ENCODE data around the gene OCA2. TPM values are rescaled to one million over a fixed set of nuclear protein-coding genes. Genes with fewer than 3 reads are reported as not detected.

OCA2 gene
- total RNA-seq, 1 donor from 2014 or later = 0.79 TPM

- no peaks in the 10 kb centered on the region for H3K36me3 Mint-ChIP-seq (ENCODE audit: insufficient read depth)
- no peak overlapping the region for H3K4me3 Mint-ChIP-seq (ENCODE audit: low read depth)
- peaks cover 11% of the 10 kb centered on the region for H3K4me1 Mint-ChIP-seq (ENCODE audit: low read depth)
- TF ChIP-seq CTCF (IDR thresholded peaks at IDR 0.05; ENCODE audit: unreplicated experiment) = no peak
- DNase-seq (ENCODE audit: low spot score, unreplicated experiment) = no peak
- H3K27me3 Mint-ChIP-seq = peaks cover 24% of the 10 kb centered on the region
- H3K27ac Mint-ChIP-seq = no peak overlapping the region
- H3K9me3 Mint-ChIP-seq (ENCODE audit: low read depth) = no peaks in the 10 kb centered on the region
These were observed 265.1 kb downstream of the OCA2 start for GRCh38 chr15:27833974-27834373.

- Mint-ChIP-seq H3K27ac (no peak overlapping the region), H3K4me3 (ENCODE audit: low read depth) (no peak overlapping the region), H3K36me3 (ENCODE audit: insufficient read depth) (no peaks in the 10 kb centered on the region), H3K27me3 (peaks cover 20% of the 10 kb centered on the region), H3K9me3 (ENCODE audit: low read depth) (no peaks in the 10 kb centered on the region), H3K4me1 (ENCODE audit: low read depth) (peaks cover 7% of the 10 kb centered on the region)
- no peak for DNase-seq (ENCODE audit: low spot score, unreplicated experiment)
- TF ChIP-seq CTCF (IDR thresholded peaks at IDR 0.05; ENCODE audit: unreplicated experiment) = no peak
These were observed 265.9 kb downstream of the OCA2 start for GRCh38 chr15:27833178-27833577.

- TF ChIP-seq CTCF (IDR thresholded peaks at IDR 0.05; ENCODE audit: unreplicated experiment) = no peak
- peaks cover 11% of the 10 kb centered on the region for H3K27me3 Mint-ChIP-seq
- DNase-seq (ENCODE audit: low spot score, unreplicated experiment) = no peak
- H3K9me3 Mint-ChIP-seq (ENCODE audit: low read depth) = no peaks in the 10 kb centered on the region
- no peaks in the 10 kb centered on the region for H3K36me3 Mint-ChIP-seq (ENCODE audit: insufficient read depth)
- no peak overlapping the region for H3K27ac Mint-ChIP-seq
- peaks cover 7% of the 10 kb centered on the region for H3K4me1 Mint-ChIP-seq (ENCODE audit: low read depth)
- no peak overlapping the region for H3K4me3 Mint-ChIP-seq (ENCODE audit: low read depth)
These were observed 266.9 kb downstream of the OCA2 start for GRCh38 chr15:27832237-27832596.

- H3K27ac Mint-ChIP-seq = no peak overlapping the region
- no peaks in the 10 kb centered on the region for H3K9me3 Mint-ChIP-seq (ENCODE audit: low read depth)
These were observed 267.5 kb downstream of the OCA2 start for GRCh38 chr15:27831384-27832236.

GRCh38 chr15:27828746-27829145, 270.4 kb downstream of the OCA2 start:
- Mint-ChIP-seq H3K9me3 (ENCODE audit: low read depth) (no peaks in the 10 kb centered on the region), H3K27me3 (peaks cover 14% of the 10 kb centered on the region), H3K36me3 (ENCODE audit: insufficient read depth) (no peaks in the 10 kb centered on the region), H3K27ac (no peak overlapping the region), H3K4me3 (ENCODE audit: low read depth) (no peak overlapping the region), H3K4me1 (ENCODE audit: low read depth) (no peaks in the 10 kb centered on the region)
- no peak for DNase-seq (ENCODE audit: low spot score, unreplicated experiment)
- no peak for TF ChIP-seq CTCF (IDR thresholded peaks at IDR 0.05; ENCODE audit: unreplicated experiment)

More at GRCh38 chr15:27831384-27832236, 267.5 kb downstream of the OCA2 start:
- Mint-ChIP-seq H3K27me3 (peaks cover 14% of the 10 kb centered on the region), H3K4me3 (ENCODE audit: low read depth) (no peak overlapping the region), H3K36me3 (ENCODE audit: insufficient read depth) (no peaks in the 10 kb centered on the region), H3K4me1 (ENCODE audit: low read depth) (peaks cover 7% of the 10 kb centered on the region)
- no peak for TF ChIP-seq CTCF (IDR thresholded peaks at IDR 0.05; ENCODE audit: unreplicated experiment)
- DNase-seq (ENCODE audit: low spot score, unreplicated experiment) = no peak
